Bone marrow (tissue), 2 donors: Measurements from ENCODE around the gene RFNG.
"Not testable (repeated sequence)": the region's sequence is repeated elsewhere in the genome, so short reads cannot be mapped to it uniquely, and the experiment has no call there.

Experiments used
- DNase-seq, 2 donors: peaks; one replicate each; lab custom pipeline; 2025; lab: John Stamatoyannopoulos, UW

The RFNG gene

GRCh38 chr17:82042649-82043048 is 9.0 kb downstream of the RFNG start:
- no peak for DNase-seq

DNA sequence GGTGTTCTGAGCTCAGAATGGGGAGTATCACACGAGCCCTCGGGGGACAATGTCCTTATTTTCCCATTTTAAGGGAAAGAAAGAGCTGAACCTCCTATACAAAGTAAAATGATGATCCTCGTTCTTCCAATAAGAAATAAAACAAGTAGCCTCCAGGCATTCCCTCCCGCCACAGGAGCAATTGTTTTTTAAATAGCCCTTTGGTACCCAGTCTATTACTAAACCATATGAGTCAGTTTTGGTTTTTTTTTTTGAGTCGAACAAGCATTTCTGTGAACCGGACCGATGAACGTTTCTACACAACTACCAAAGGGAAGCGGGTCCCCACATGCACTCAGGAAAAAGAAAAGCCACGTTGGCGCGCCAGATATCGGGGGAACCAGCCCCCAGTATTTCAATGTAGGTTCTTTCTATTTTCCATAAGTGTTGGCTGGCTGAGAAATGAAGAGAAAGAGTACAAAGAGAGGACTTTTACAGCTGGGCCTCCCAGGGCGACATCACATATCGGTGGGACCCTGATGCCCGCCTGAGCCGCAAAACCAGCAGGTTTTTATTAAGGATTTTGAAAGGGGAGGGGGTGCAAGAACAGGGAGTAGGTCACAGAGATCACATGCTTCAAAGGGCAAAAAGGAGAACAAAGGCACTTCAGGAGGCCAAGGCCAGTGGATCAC is 10.3 kb downstream of the RFNG start:
- DNase-seq = no peak

GRCh38 chr17:82039695-82040299 is 11.8 kb downstream of the RFNG start:
- no peak for DNase-seq

DNA sequence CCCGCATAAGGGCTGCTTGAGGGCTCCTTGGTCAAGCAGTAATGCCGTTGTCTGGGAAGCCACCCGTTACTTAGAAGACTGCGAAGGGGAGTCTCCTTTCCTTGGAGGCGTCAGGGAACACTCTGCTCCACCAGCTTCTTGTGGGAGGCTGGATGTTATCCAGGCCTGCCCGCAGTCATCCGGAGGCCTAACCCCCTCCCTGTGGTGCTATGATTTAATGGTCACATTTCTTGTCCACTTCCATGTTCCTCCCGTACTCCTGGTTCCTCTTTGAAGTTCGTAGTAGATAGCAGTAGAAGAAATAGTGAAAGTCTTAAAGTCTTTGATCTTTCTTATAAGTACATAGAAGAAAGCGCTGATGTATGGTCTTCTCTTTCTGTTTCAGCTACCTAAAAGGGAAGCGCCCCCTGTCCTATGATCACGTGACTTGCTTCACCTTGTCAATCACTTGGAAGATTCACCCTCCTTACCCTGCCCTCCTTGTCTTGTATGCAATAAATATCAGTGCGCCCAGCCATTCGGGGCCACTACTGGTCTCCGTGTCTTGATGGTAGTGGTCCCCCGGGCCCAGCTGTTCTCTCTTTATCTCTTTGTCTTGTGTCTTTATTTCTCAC is 12.7 kb downstream of the RFNG start:
- DNase-seq = not testable (repeated sequence)

DNA sequence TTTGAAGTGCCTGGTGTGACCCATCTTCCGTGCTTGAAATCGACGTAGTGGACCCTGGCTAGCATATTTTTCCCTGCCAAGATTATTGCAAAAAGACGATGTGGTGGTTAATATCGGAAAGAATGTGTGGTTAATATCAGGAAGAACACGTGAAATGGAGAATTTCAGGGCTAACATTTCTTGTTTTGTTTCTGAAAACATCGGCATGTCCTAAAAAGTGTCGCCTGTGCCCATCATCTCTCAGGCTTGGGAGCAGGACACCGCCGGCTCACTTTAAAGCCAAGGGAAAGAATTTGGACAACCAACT is 13.8 kb downstream of the RFNG start:
- DNase-seq = no peak

DNA sequence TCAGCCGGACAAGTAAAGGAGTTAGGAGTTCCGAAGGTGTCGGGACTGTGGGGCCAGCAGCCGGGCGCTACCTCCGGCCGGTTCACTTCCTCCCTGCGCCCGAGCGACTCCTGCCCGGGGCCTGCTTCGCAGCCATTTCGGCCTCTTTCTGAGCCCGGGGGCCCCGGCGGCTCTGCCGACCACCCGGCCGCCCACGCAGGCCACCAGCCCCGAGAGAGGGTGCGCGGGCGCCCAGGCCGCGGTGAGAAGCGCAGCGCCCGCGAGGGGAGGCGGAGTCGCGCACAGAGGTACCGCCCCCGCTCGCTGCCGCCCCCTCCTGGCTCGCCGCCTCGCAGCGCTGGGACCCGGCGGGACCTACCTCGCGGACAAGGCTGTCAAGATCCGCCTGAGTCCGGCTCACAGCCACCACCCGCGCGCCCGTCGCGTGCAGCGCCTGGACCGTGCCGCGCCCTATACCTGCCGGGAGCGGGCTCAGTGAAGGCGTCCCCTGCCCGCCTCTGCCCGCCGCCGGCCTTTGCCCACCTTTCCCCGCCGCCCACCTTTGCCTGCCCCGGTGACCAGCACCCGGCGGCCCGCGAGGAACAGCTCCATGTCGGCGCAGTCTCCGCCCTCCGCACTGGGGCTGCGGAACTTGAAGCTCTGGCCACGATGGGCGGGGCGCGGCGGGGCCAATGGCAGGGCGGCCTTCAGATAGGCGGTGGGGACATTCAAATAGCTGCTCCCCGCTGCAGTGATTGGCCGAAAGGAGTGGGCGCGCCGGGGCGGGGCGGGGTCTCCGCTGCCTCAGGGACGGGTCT is 14.3 kb downstream of the RFNG start, which contains the start of gene DCXR:
DCXR (minus strand) TSS at position 606 of the 797 bp plus-strand sequence; CDS start at position 591, 15 bp downstream.
- DNase-seq = peak; percentile 91 to 97

GRCh38 chr17:82036634-82037091 is 14.9 kb downstream of the RFNG start:
- DNase-seq = no peak

GRCh38 chr17:82035956-82036633 is 15.5 kb downstream of the RFNG start:
- DNase-seq = no peak

GRCh38 chr17:82035488-82035887 is 16.1 kb downstream of the RFNG start:
- no peak for DNase-seq

- DNase-seq = no peak
Observed at GRCh38 chr17:82034371-82035011, 17.1 kb downstream of the RFNG start.

- no peak for DNase-seq
Observed at GRCh38 chr17:82033359-82034085, 18.1 kb downstream of the RFNG start.

GRCh38 chr17:82031885-82032627 is 19.6 kb downstream of the RFNG start:
- no peak for DNase-seq

DNA sequence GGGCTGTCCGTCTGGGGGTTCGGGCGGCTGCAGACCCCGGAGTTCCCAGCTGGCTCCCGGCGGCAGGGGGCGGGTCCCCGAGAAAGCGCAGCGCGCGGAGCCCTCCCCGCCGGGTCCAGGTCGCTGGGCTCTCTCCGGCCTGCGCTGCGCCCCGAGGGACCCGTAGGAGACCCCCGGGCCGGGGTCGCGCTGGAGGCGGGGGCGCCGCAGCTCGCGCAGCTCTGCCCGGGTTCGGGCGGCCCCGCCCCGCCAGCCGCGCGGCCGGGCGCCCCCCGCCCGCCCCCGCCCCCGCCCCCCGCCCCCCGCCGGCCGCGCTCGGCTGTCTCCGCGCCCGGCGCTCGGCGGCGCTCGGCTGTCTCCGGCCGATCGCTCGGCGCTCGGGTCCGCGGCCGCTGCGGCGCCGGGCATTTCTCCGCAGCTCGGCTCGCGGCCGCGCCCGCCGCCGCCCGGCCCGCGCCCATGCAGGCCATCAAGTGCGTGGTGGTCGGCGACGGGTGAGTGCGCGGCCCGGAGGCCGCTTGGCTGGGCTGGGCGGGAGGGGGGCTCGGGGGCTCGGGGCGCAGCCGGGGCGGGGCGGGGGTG is 20.2 kb downstream of the RFNG start, which contains the start of gene RAC3:
RAC3 (plus strand) TSS at position 376 of the 582 bp plus-strand sequence; CDS start at position 460, 84 bp downstream.
- DNase-seq = no peak

GRCh38 chr17:82030470-82031302 is 20.9 kb downstream of the RFNG start:
- DNase-seq = peak; percentile 43 to 85

- no peak for DNase-seq
Observed at GRCh38 chr17:82029990-82030469, 21.6 kb downstream of the RFNG start.

GRCh38 chr17:82029391-82029790 is 22.2 kb downstream of the RFNG start:
- no peak for DNase-seq

GRCh38 chr17:82028966-82029365 is 22.6 kb downstream of the RFNG start:
- no peak for DNase-seq

GRCh38 chr17:82028246-82028645 is 23.4 kb downstream of the RFNG start:
- DNase-seq = no peak
